ENCODE results near the gene CBFA2T2.
"Not testable (repeated sequence)": the region's sequence is repeated elsewhere in the genome, so short reads cannot be mapped to it uniquely, and the experiment has no call there.

The CBFA2T2 gene

GRCh38 chr20:33549229-33549999 lies 59.5 kb downstream of the CBFA2T2 start:
- DNase-seq (ENCODE audit: low spot score), result no peak

- DNase-seq (ENCODE audit: low spot score), result no peak
These were observed 61.9 kb downstream of the CBFA2T2 start for GRCh38 chr20:33551778-33552177.

GRCh38 chr20:33552519-33552918 lies 62.6 kb downstream of the CBFA2T2 start:
- no peak for DNase-seq (ENCODE audit: low spot score)

GRCh38 chr20:33553516-33553915 lies 63.6 kb downstream of the CBFA2T2 start:
- no peak for DNase-seq (ENCODE audit: low spot score)

- peak; percentile 82 for DNase-seq (ENCODE audit: low spot score)
These were observed 65.1 kb downstream of the CBFA2T2 start for GRCh38 chr20:33554914-33555420.

- no peak for DNase-seq (ENCODE audit: low spot score)
These were observed 65.9 kb downstream of the CBFA2T2 start for GRCh38 chr20:33555755-33556154.

- no peak for DNase-seq (ENCODE audit: low spot score)
These were observed 66.3 kb downstream of the CBFA2T2 start for GRCh38 chr20:33556246-33556645.

- no peak for DNase-seq (ENCODE audit: low spot score)
These were observed 68.7 kb downstream of the CBFA2T2 start for GRCh38 chr20:33558348-33559144.

GRCh38 chr20:33559212-33559611 lies 69.3 kb downstream of the CBFA2T2 start:
- DNase-seq (ENCODE audit: low spot score), result no peak

- DNase-seq (ENCODE audit: low spot score), result no peak
These were observed 70.1 kb downstream of the CBFA2T2 start for GRCh38 chr20:33560026-33560425.

GRCh38 chr20:33561053-33561452 lies 71.2 kb downstream of the CBFA2T2 start:
- not testable (repeated sequence) for DNase-seq (ENCODE audit: low spot score)

GRCh38 chr20:33561692-33562601 lies 72.1 kb downstream of the CBFA2T2 start:
- peak; percentile 56 for DNase-seq (ENCODE audit: low spot score)

DNA sequence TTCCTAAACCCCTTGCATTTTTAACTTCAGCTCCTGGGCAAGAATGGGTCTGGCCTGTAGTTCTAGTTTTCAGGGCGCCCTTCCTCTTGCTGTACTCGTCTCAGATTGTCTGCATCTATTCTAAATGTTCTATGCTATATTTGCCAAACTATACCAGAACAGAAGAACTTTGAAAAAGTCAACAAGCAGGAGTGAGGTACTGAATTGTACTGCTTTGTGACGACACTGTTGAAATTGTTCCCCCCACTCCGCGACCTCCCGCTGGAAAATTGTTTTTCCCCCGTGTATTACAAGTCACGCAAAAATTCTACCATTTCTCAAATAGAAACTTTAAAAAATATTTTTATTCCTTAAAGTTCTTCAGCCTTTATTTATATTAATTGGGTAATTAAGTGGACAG lies 73.9 kb downstream of the CBFA2T2 start:
- no peak for DNase-seq (ENCODE audit: low spot score)

GRCh38 chr20:33566781-33567603 lies 77.1 kb downstream of the CBFA2T2 start:
- no peak for DNase-seq (ENCODE audit: low spot score)

GRCh38 chr20:33567949-33568348 lies 78.1 kb downstream of the CBFA2T2 start:
- DNase-seq (ENCODE audit: low spot score), result no peak

DNA sequence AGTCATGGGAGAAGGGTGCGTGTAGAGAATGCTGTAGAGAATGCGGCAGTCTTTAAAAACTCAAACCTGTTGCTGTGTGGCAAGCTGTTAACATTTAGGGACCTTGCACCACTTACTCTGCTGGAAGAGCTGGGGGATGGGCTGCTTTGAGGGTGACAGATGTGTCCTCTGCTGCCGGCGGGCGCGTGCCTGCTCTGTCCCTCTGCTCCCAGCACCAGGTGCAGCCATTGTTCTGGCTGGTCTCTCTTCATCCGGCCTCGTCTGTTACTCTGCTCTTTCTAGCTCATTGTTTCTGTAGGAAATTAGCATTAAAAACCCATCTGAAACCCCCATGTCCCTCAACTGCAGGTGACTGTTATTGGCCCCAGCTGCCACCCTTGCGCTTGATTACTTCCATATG lies 78.5 kb downstream of the CBFA2T2 start:
- no peak for DNase-seq (ENCODE audit: low spot score)

- DNase-seq (ENCODE audit: low spot score), result peak; percentile 20
These were observed 79.2 kb downstream of the CBFA2T2 start for GRCh38 chr20:33568868-33569801.

GRCh38 chr20:33569802-33570391 lies 80.0 kb downstream of the CBFA2T2 start:
- DNase-seq (ENCODE audit: low spot score), result no peak

DNA sequence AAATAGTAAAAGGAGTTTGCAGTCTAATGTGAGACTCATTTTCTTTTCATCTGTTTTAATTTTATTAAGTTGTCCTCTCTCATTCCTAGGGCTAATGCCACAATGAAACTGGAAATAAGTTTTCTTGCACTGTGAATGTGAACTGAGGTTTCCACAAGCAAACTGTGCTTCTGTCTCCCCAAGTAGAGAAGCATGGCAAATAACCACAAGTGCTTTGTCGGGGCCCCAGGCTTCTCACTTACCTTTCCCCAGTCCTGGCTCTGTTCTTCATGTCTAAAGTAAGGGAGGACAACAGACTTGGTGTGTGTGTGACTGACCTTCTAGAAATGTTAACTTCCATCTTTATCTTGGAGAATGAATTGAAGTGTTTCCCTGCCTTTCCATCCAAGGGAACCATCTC lies 80.8 kb downstream of the CBFA2T2 start:
- DNase-seq (ENCODE audit: low spot score), result no peak

- DNase-seq (ENCODE audit: low spot score), result not testable (repeated sequence)
These were observed 83.4 kb downstream of the CBFA2T2 start for GRCh38 chr20:33573268-33573667.

Data from HuH-7.5 (cell line).